Activated T-cell treated with anti-CD3 and anti-CD28 coated beads for 4 hours (primary cell): ENCODE data around the gene SGO2.
"Not testable (repeated sequence)": the region's sequence is repeated elsewhere in the genome, so short reads cannot be mapped to it uniquely, and the experiment has no call there.

ENCODE experiments used
- DNase-seq: peaks from one replicate; pipeline ENCODE4 v3.0.0-alpha.2; 2020

The SGO2 gene

GRCh38 chr2:200624026-200624425 is 98.0 kb downstream of the SGO2 start:
- no peak for DNase-seq

GRCh38 chr2:200624658-200625057 is 98.7 kb downstream of the SGO2 start:
- DNase-seq = no peak

DNA sequence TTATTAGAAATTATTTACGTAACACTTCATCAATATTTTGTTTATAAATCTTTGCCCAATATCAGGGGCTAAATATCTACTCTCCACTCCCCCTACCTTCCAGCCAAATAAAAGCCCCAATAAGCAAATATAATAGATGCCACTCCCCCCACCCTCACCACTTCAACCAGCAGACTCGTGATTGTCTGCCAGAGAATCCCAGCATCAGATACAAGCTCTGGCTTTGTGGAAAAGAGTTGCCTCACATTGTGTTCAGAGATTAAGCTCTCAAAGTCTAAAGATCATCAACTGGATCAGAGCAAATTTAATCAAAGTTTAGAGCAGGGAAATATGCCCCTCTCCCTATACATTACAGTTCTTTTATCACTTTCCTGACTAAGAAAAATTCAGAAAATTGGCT is 99.3 kb downstream of the SGO2 start:
- DNase-seq = no peak

DNA sequence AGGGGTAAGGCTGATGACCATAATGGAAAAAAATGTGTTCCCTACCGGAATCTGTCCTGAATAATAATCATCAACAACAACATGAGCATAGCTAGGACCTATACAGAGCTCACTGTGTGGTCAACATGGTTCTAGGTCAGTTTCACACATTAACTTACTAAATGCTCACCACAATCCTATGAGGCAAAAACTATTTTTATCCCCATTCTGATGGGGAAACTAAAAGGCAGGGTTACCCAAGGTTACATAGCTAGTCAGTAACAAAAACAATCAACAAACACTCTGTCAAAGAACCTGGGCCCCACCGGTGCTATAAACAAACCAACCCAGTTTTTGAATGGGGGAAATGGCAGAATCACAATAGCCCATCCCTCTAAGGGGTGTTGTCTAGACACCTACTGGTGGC is 100.0 kb downstream of the SGO2 start:
- no peak for DNase-seq

DNA sequence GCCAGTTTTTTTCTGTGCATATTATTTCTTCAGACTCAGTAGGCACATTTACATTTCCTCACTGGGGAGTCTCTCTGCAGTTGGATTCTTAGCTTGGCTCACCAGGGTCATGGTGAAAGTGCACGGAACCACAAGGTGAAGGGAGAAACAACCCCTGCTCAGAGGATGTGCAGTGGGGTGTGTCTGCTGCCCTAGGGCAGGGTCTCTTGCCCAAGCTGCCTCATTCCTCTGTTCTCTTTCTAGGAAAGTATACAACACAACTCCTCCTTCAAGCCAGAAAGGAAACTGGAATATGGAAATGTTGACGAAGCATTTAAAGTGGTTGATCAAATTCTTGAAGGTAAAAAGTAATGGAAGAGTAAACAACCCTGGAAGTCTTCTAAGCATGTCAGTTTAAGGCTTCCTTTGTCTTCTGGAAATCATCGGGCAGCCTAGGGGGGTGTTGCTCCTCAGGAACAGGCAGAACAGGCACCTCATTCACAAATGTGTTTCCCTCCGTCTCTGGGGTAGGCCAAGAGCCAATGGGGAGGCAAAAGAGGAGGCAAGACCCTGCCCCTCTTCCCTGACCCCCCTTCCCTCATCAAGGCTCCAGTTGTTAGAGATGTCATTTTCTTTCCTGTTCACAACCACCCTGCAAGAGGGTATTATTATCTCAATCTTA is 101.2 kb downstream of the SGO2 start:
- no peak for DNase-seq

DNA sequence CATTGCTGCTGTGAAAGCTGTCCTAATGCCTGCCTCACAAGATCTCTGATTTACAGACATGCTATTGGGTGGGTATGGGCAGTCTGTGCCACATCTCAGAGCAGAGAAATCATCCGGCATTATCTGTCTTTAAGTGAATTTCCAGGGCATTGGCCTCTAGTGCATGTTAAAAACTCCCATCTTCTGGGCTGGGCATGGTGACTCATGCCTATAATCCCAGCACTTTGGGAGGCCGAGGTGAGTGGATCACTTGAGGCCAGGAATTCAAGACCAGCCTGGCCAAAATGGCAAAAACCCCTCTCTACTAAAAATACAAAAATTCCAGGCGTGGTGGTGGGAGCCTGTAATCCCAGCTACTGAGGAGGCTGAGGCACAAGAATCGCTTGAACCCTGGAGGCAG is 102.5 kb downstream of the SGO2 start:
- not testable (repeated sequence) for DNase-seq

GRCh38 chr2:200631287-200631686 is 105.3 kb downstream of the SGO2 start:
- no peak for DNase-seq
